Activated naive CD8-positive, alpha-beta T cell (primary cell): ENCODE measurements around the gene CYBRD1.

ENCODE experiments used
- H3K27ac Mint-ChIP-seq: one replicate; pipeline ENCODE4 v1.8.0; 2021; ENCODE audit warnings: mixed read lengths
- H3K27me3 Mint-ChIP-seq: one replicate; pipeline ENCODE4 v1.8.0; 2021; ENCODE audit warnings: mixed read lengths
- H3K36me3 Mint-ChIP-seq: one replicate; pipeline ENCODE4 v1.8.0; 2021; ENCODE audit warnings: mixed read lengths
- H3K4me1 Mint-ChIP-seq: one replicate; pipeline ENCODE4 v1.8.0; 2021; ENCODE audit warnings: low read depth, mixed read lengths
- H3K4me3 Mint-ChIP-seq: one replicate; pipeline ENCODE4 v1.8.0; 2021; ENCODE audit warnings: mild to moderate bottlenecking, mixed read lengths
- H3K9me3 Mint-ChIP-seq: one replicate; pipeline ENCODE4 v1.8.0; 2021; ENCODE audit warnings: low read depth, mixed read lengths

CYBRD1 gene

DNA sequence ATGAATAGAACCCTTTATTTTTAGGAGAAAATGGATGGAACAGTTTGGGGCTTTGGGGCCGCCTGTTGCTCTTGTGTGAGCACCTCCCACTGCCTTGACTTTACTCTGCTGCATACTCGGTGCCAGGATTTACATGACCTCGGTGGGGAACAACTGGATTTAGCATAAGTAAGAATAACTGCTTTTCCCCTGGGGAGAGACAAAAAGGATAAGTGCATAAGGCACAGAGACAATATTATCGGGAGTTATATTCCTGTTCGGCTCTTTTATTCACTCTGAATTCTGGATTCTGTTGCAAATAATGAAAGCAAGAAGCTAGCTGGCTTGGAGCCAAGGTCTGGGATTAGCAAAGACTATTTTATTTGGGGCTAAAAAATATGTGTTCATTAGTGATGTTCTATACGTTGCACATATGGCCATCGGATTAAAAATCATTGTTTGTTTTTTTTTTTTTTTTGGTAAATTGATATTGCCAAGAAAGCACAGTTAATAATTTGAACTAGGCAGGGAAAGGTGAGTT, 69.8 kb downstream of the CYBRD1 start:
- Mint-ChIP-seq H3K27ac (no peak overlapping the region), H3K27me3 (peaks cover 2% of the 10 kb centered on the region), H3K9me3 (no peaks in the 10 kb centered on the region), H3K4me3 (no peak overlapping the region), H3K36me3 (no peaks in the 10 kb centered on the region), H3K4me1 (no peaks in the 10 kb centered on the region)

DNA sequence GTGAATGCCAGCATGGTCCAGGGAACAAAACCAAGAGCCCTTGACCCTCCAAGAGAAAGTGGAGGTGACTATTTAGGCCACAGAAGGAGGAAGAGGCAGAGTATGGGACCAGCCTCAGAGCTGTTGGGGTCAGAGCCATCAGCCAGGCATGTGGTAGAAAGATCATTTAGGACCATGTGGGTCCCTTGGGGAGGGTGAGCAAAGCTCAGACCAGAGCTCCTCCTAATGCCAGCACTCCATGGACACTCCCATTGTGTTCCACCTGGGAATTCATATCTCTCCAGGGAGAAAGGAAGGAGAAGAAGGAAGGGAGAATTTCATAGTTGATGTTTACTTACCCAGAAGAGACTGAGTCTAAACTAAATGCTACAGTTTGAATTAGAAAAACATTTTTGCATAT, 73.2 kb downstream of the CYBRD1 start:
- H3K36me3 Mint-ChIP-seq: no peaks in the 10 kb centered on the region
- no peak overlapping the region for H3K4me3 Mint-ChIP-seq
- H3K4me1 Mint-ChIP-seq: peaks cover 3% of the 10 kb centered on the region
- H3K9me3 Mint-ChIP-seq: no peaks in the 10 kb centered on the region
- H3K27me3 Mint-ChIP-seq: peaks cover 3% of the 10 kb centered on the region
- no peak overlapping the region for H3K27ac Mint-ChIP-seq

DNA sequence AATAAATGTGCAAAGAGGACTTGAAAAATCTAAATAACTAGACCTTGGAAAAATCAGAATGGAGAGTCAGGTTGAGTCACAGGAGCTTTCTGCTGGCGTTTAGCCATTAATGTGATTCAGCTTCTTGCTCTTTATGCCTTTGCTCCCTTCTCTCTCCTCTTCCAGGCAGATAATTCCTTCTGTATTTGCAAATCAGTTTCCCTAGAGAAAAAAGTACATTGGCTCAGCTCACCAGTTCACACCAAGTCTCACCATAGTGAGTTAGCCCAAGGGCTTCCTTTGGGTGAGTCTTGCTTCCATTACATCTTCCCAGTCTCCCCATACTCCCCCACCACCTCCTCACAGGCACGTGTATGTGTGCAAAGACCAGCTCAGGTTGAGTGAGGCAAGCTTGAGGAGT, 73.6 kb downstream of the CYBRD1 start:
- no peaks in the 10 kb centered on the region for H3K36me3 Mint-ChIP-seq
- peaks cover 3% of the 10 kb centered on the region for H3K27me3 Mint-ChIP-seq
- H3K4me1 Mint-ChIP-seq: peaks cover 3% of the 10 kb centered on the region
- no peak overlapping the region for H3K27ac Mint-ChIP-seq
- H3K4me3 Mint-ChIP-seq: no peak overlapping the region
- H3K9me3 Mint-ChIP-seq: no peaks in the 10 kb centered on the region

DNA sequence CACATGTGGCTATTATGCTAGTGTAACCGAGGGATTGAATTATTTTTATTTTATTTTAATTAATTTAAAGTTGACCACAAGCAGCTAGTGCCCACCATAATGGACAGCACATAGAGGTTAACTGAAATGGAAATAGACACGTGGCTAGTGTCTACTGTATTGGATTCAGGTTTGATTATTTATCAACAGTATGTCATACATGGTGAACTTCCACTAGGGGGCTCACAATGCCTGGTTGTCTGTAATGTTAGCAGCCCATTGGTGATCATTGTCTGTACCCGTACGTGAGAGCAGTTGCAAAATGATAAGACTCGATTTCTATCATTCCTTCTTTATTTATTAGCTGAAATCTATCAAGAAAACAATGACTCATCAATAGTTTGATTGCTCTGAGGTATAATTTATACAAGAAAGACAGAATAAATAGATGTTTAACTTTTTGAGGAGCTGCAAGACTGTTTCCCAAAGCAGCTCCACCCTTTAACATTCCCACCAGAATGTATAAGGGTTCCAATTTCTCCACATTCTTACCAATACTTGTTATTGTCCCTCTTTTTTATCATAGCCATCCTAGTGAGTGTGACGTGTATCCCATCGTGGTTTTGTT, 76.5 kb downstream of the CYBRD1 start:
- no peak overlapping the region for H3K4me3 Mint-ChIP-seq

DNA sequence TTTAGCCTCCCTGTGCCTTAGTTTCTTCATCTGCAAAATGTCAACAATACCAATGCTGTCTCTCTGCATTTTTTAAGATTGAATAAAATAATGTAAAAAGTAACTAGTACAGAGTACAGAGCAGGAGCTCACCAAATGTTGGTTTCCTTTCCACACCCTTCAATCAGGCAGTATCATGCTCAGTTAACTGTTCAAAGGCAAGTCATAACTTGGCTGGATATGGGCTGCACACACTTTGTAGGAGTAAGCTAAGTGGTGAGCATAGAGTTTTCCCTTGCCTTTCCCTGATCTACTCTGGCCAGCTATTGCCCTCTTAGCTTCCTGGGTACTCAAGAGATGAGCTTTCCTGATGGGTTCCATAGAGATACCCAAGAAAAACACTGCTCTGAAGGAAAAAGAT, 77.9 kb downstream of the CYBRD1 start:
- Mint-ChIP-seq H3K9me3 (no peaks in the 10 kb centered on the region), H3K36me3 (no peaks in the 10 kb centered on the region), H3K4me1 (peaks cover 3% of the 10 kb centered on the region), H3K4me3 (no peak overlapping the region), H3K27ac (no peak overlapping the region), H3K27me3 (peaks cover 5% of the 10 kb centered on the region)

More for the DNA sequence above, 76.5 kb downstream of the CYBRD1 start:
- Mint-ChIP-seq H3K27me3 (peaks cover 3% of the 10 kb centered on the region), H3K9me3 (no peaks in the 10 kb centered on the region), H3K36me3 (no peaks in the 10 kb centered on the region), H3K27ac (no peak overlapping the region), H3K4me1 (peaks cover 3% of the 10 kb centered on the region)

DNA sequence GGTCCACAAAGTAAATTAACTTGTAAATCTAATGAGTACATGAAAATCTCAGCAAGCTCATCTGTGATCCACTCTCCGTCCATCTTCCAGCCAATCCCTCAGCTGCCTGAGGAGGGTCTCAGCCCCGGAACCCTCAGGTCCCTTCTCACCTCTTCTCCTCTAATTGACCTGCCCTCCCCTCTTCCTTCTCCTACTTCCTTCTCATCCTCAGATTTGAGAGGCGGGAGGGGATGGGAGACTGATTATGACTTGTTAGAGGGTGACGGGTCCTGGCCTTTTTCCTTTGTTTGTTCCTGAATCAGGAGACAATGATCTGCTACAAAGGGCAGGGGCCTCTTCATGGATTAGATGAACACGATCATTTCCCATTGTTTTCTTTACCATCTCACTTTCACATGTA, 80.1 kb downstream of the CYBRD1 start:
- Mint-ChIP-seq H3K4me1 (peaks cover 3% of the 10 kb centered on the region), H3K4me3 (no peak overlapping the region), H3K27ac (no peak overlapping the region), H3K36me3 (no peaks in the 10 kb centered on the region), H3K27me3 (peaks cover 12% of the 10 kb centered on the region), H3K9me3 (no peaks in the 10 kb centered on the region)
